ENCODE data around the gene SERPINA6.
"Not testable (repeated sequence)": the region's sequence is repeated elsewhere in the genome, so short reads cannot be mapped to it uniquely, and the experiment has no call there.

The SERPINA6 gene

DNA sequence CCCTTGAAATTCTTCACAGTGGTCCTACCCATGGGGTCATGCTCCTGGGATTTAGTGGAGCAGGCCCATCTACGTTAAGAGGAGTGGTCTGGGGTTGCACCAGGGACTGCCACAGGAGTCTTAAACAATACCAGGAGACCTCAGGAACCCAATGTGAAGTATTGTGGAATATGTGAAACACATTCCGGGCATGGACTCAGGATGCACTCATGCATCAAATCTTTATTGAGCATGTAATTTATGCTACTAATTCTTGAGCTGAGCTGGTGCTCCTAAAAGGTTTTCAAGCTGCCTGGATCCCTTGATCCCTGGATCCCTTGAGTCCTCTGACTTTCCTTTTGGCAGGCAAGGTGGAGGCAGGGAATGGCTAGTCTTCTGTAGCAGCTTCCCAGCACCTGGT, 38.9 kb downstream of the SERPINA6 start:
- TF ChIP-seq, protein P1, sequence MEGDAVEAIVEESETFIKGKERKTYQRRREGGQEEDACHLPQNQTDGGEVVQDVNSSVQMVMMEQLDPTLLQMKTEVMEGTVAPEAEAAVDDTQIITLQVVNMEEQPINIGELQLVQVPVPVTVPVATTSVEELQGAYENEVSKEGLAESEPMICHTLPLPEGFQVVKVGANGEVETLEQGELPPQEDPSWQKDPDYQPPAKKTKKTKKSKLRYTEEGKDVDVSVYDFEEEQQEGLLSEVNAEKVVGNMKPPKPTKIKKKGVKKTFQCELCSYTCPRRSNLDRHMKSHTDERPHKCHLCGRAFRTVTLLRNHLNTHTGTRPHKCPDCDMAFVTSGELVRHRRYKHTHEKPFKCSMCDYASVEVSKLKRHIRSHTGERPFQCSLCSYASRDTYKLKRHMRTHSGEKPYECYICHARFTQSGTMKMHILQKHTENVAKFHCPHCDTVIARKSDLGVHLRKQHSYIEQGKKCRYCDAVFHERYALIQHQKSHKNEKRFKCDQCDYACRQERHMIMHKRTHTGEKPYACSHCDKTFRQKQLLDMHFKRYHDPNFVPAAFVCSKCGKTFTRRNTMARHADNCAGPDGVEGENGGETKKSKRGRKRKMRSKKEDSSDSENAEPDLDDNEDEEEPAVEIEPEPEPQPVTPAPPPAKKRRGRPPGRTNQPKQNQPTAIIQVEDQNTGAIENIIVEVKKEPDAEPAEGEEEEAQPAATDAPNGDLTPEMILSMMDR (IDR thresholded peaks at IDR 0.05) = no peak
- TF ChIP-seq ZFX (IDR thresholded peaks at IDR 0.05; ENCODE audit: borderline replicate concordance) = no peak
- H3K27ac ChIP-seq = no peak overlapping the region

DNA sequence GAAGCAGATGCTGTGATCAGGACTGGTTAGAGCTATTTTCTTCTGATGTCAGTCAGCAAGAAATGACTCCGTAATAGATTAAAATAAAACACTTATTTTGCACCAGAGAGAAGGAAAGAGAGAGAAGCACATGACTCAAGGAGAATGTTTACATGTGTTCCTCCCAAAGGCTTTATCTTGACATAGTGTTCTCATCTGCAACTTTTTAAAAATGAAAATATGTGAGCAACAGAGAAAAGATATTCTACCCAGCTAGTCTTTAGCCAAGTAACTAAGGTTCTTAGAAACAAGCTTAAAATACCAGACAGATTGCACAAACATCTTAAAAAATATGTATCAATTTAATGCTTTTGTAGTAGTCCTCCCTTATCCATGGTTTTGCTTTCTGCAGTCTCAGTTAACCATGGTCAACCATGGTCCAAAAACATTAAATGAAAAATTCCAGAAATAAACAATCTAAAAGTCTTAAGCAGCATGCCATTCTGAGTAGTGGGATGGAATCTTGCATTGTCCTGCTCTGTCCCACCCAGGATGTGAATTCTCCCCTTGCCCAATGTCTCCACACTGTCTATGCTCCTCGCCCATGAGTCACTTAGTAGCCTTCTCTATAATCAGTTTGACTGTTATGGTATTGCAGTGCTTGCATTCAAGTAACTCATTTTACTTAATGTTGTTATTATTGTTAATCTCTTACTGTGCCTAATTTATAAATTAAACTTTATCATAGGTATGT, 40.0 kb downstream of the SERPINA6 start:
- no peak overlapping the region for H3K27ac ChIP-seq
- no peak for TF ChIP-seq ZFX (IDR thresholded peaks at IDR 0.05; ENCODE audit: borderline replicate concordance)
- TF ChIP-seq, protein P1 (IDR thresholded peaks at IDR 0.05) = no peak

DNA sequence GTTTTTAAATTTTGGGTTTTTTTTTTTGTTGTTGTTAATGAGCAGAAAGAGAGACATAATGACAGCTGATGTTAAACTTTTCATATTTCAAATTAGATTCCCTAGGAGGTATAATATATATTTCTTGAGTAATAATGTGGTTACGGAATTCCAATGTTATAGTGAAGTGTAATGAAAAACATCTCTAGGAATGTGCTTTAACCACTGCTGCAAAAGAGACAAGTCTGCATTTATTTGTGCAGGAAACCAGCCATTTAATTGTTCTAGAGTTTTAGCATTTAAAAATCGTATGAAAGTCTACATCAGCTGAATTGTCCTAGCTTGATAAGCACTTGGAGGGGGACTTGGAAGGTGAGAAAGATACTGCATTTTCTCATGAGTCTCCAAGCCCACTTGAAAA, 44.4 kb downstream of the SERPINA6 start:
- TF ChIP-seq, protein P1 (IDR thresholded peaks at IDR 0.05) = no peak
- TF ChIP-seq ZFX (IDR thresholded peaks at IDR 0.05; ENCODE audit: borderline replicate concordance) = no peak
- no peak overlapping the region for H3K27ac ChIP-seq

DNA sequence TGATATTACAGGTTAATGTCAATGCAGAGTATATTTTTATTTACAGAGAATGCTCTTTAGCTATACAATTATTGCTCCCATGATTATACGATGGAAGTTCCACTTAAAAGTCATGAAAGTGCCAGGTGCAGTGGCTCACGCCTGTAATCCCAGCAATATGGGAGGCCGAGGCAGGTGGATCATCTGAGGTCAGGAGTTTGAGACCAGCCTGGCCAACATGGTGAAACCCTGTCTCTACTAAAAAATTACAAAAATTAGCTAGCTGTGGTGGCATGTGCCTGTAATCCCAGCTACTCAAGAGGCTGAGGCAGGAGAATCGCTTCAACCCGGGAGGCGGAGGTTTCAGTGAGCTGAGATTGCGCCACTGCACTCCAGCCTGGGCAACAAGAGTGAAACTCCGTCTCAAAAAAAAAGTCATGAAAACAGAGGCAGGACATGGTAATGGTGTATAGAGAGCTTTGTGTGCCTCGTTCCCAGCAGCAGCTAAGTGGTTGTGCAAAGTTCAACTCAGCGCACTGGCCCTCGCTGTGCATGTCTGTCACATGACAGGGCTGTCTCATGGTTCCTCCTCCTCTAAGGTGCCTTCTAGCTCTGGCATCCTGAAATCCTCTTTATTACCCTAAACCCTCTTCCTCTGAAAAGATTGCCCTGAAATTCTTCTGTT, 46.1 kb downstream of the SERPINA6 start:
- H3K27ac ChIP-seq = not testable (repeated sequence)

DNA sequence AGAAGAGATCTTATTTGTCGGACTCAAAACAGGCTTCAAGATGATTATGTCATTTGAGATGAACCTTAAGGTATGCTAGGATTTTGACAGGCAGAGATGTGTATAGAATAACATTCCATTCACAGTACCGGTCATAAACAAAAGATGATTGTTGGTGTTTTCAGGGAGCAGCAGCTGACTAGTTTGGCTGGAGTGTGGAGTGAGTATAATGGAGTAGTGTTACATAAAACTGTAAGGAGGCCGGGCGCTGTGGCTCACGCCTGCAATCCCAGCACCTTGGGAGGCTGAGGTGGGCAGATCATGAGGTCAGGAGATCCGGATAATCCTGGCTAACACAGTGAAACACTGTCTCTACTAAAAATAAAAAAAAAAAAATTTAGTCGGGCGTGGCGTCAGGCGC, 54.0 kb downstream of the SERPINA6 start:
- H3K27ac ChIP-seq = no peak overlapping the region
- TF ChIP-seq ZFX (IDR thresholded peaks at IDR 0.05; ENCODE audit: borderline replicate concordance) = no peak
- TF ChIP-seq, protein P1 (IDR thresholded peaks at IDR 0.05) = no peak

DNA sequence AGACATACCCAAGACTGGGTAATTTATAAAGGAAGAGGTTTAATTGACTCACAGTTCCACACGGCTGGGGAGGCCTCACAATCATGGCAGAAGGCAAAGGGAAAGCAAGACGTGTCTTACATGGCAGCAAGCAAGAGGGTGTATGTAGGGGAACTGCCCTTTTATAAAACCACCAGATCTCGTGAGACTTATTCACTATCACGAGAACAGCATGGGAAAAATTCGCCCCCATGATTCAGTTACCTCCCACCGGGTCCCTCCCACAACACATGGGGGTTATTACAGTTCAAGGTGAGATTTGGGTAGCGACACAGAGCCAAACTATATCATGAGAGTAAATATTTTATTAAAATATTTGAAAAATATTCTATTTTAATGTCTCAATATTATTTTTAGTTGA, 54.6 kb downstream of the SERPINA6 start:
- not testable (repeated sequence) for H3K27ac ChIP-seq

DNA sequence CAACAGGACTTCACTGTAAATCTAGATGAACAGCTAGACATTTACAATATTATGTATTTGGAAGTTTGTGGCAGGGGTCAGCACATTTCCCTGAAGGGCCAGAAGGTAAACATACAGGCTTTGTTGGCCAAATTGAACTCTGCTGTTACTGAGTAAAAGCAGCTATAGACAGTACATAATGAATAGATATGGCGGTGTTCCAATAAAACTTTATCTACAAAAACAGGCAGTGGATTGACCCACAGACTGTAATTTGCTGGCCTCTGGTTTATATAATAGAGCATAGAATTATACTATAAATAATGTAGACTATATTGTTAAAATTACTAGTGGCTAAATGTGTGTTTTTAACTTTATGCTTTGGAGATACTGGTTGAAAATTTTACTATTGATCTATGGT, 55.8 kb downstream of the SERPINA6 start:
- no peak overlapping the region for H3K27ac ChIP-seq
- TF ChIP-seq, protein P1 (IDR thresholded peaks at IDR 0.05) = no peak
- no peak for TF ChIP-seq ZFX (IDR thresholded peaks at IDR 0.05; ENCODE audit: borderline replicate concordance)

DNA sequence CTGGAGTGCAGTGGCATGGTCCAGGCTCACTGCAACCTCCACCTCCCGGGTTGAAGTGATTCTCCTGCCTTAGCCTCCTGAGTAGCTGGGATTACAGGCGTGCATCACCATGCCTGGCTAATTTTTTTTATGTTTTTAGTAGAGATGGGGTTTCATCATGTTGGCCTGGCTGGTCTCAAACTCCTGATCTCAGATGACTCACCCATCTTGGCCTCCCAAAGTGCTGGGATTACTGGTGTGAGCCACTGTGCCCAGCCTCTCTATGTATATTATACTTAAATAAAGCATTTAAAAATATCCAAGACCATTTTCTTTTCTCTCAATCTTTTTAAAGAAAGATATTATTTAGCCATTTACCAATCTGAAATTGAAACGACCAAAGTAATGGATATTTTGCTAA, 58.9 kb downstream of the SERPINA6 start:
- H3K27ac ChIP-seq = not testable (repeated sequence)

Data from 22Rv1 (cell line).